ENCODE results near the gene RIN3. TPM values are rescaled to one million over a fixed set of nuclear protein-coding genes. Genes with fewer than 3 reads are reported as not detected.
"Not testable (repeated sequence)": the region's sequence is repeated elsewhere in the genome, so short reads cannot be mapped to it uniquely, and the experiment has no call there.

Gene RIN3
- total RNA-seq, 1 experiment from 2014 or later = not detected

- H3K4me2 ChIP-seq (ENCODE audit: low read depth, low read length, poor library complexity, severe bottlenecking) = no peak overlapping the region
- H2AFZ ChIP-seq (ENCODE audit: low read length) = no peak overlapping the region
- no peaks in the 10 kb centered on the region for H3K9me2 ChIP-seq (replicated peaks; ENCODE audit: insufficient read depth, low read length)
- no peaks in the 10 kb centered on the region for H3K79me2 ChIP-seq (ENCODE audit: low read length)
- H3K9me3 ChIP-seq (ENCODE audit: low read length) = no peaks in the 10 kb centered on the region
- no peaks in the 10 kb centered on the region for H3K27me3 ChIP-seq (ENCODE audit: low read length)
- H3K4me1 ChIP-seq (ENCODE audit: low read length) = no peaks in the 10 kb centered on the region
- H3K9ac ChIP-seq (ENCODE audit: low read length) = no peak overlapping the region
- no peak overlapping the region for H3K4me3 ChIP-seq (ENCODE audit: low read length)
- DNase-seq = no peak
- H3K36me3 ChIP-seq (ENCODE audit: insufficient read depth, low read length) = no peaks in the 10 kb centered on the region
- H3K27ac ChIP-seq (ENCODE audit: low read length) = no peak overlapping the region
- no peaks in the 10 kb centered on the region for H4K20me1 ChIP-seq (ENCODE audit: insufficient read depth, low read depth, low read length)
These were observed 14.1 kb downstream of the RIN3 start for GRCh38 chr14:92527721-92528120.

DNA sequence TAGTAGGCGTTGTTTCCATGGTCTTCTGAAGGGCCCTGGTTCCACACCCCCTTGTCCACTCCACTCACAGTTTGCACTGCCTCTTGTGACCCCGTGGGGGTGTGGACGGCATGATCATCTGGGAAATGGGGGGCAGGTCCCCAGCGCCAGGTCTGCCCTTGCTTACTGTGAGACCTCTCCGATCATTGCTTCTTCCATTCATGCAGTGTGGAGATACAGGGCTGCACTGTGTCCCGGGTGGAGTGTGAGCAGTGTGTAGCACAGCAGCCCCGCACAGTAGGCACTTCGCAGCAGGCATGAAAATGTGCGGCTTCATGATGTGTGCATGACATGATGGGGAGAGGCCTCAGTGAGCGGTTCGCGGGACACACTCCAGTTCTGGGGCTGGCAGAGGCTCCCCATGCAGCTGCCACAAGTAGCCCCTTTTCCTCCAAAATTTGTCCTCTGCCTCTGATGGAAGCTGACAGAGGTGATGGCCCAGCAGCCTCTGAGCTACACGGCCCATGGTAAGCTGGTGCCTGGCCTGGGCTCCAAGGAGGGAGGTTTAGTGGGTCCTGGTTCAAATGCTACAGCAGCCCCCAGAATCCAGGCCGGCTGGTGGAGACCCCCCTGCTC lies 15.0 kb downstream of the RIN3 start:
- H3K4me2 ChIP-seq (ENCODE audit: low read depth, low read length, poor library complexity, severe bottlenecking) = no peak overlapping the region
- H3K79me2 ChIP-seq (ENCODE audit: low read length) = no peaks in the 10 kb centered on the region
- H3K9ac ChIP-seq (ENCODE audit: low read length) = no peak overlapping the region
- DNase-seq = no peak
- H3K4me3 ChIP-seq (ENCODE audit: low read length) = no peak overlapping the region
- H3K27ac ChIP-seq (ENCODE audit: low read length) = no peak overlapping the region
- no peaks in the 10 kb centered on the region for H3K4me1 ChIP-seq (ENCODE audit: low read length)
- H2AFZ ChIP-seq (ENCODE audit: low read length) = no peak overlapping the region
- H4K20me1 ChIP-seq (ENCODE audit: insufficient read depth, low read depth, low read length) = no peaks in the 10 kb centered on the region
- H3K9me2 ChIP-seq (replicated peaks; ENCODE audit: insufficient read depth, low read length) = no peaks in the 10 kb centered on the region
- no peaks in the 10 kb centered on the region for H3K9me3 ChIP-seq (ENCODE audit: low read length)
- H3K36me3 ChIP-seq (ENCODE audit: insufficient read depth, low read length) = no peaks in the 10 kb centered on the region
- no peaks in the 10 kb centered on the region for H3K27me3 ChIP-seq (ENCODE audit: low read length)

DNA sequence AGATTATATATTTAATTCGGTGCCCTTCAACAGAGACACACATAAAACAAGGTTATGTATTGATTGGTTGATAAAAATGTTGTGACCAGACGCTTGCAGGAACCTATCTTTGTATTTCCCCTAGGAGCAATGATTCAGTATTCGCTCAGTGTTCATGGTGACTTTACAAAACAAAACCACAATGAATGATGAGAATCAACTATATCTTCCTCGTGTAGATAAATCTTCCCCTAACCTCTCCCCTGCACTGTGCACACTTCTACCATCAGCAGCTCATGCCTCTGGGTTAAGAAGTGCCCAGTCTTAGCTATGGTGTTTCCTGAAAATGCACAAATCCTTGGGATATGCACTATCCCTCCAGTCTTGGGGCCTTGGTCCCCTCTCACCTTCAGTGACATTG lies 16.3 kb downstream of the RIN3 start:
- H3K9me3 ChIP-seq (ENCODE audit: low read length) = no peaks in the 10 kb centered on the region
- no peaks in the 10 kb centered on the region for H3K79me2 ChIP-seq (ENCODE audit: low read length)

GRCh38 chr14:92531106-92531873 lies 17.7 kb downstream of the RIN3 start:
- no peaks in the 10 kb centered on the region for H3K36me3 ChIP-seq (ENCODE audit: insufficient read depth, low read length)
- H3K4me3 ChIP-seq (ENCODE audit: low read length) = no peak overlapping the region
- H3K9me3 ChIP-seq (ENCODE audit: low read length) = no peaks in the 10 kb centered on the region
- no peak overlapping the region for H2AFZ ChIP-seq (ENCODE audit: low read length)
- no peaks in the 10 kb centered on the region for H3K4me1 ChIP-seq (ENCODE audit: low read length)
- H3K27ac ChIP-seq (ENCODE audit: low read length) = no peak overlapping the region
- no peak overlapping the region for H3K4me2 ChIP-seq (ENCODE audit: low read depth, low read length, poor library complexity, severe bottlenecking)
- no peaks in the 10 kb centered on the region for H4K20me1 ChIP-seq (ENCODE audit: insufficient read depth, low read depth, low read length)
- H3K9ac ChIP-seq (ENCODE audit: low read length) = no peak overlapping the region
- DNase-seq = no peak
- no peaks in the 10 kb centered on the region for H3K79me2 ChIP-seq (ENCODE audit: low read length)
- H3K9me2 ChIP-seq (replicated peaks; ENCODE audit: insufficient read depth, low read length) = no peaks in the 10 kb centered on the region
- no peaks in the 10 kb centered on the region for H3K27me3 ChIP-seq (ENCODE audit: low read length)

More for the DNA sequence above, 16.3 kb downstream of the RIN3 start:
- Histone ChIP-seq H3K4me3 (ENCODE audit: low read length) (no peak overlapping the region), H3K4me2 (ENCODE audit: low read depth, low read length, poor library complexity, severe bottlenecking) (no peak overlapping the region), H2AFZ (ENCODE audit: low read length) (no peak overlapping the region), H3K27me3 (ENCODE audit: low read length) (no peaks in the 10 kb centered on the region), H3K9ac (ENCODE audit: low read length) (no peak overlapping the region), H3K4me1 (ENCODE audit: low read length) (no peaks in the 10 kb centered on the region), H4K20me1 (ENCODE audit: insufficient read depth, low read depth, low read length) (no peaks in the 10 kb centered on the region), H3K27ac (ENCODE audit: low read length) (no peak overlapping the region), H3K9me2 (replicated peaks; ENCODE audit: insufficient read depth, low read length) (no peaks in the 10 kb centered on the region), H3K36me3 (ENCODE audit: insufficient read depth, low read length) (no peaks in the 10 kb centered on the region)
- DNase-seq = no peak

- H3K27me3 ChIP-seq (ENCODE audit: low read length) = no peaks in the 10 kb centered on the region
- no peaks in the 10 kb centered on the region for H3K9me3 ChIP-seq (ENCODE audit: low read length)
- H3K36me3 ChIP-seq (ENCODE audit: insufficient read depth, low read length) = no peaks in the 10 kb centered on the region
- H3K4me2 ChIP-seq (ENCODE audit: low read depth, low read length, poor library complexity, severe bottlenecking) = no peak overlapping the region
- H3K9ac ChIP-seq (ENCODE audit: low read length) = no peak overlapping the region
- H2AFZ ChIP-seq (ENCODE audit: low read length) = no peak overlapping the region
- DNase-seq = no peak
- H3K9me2 ChIP-seq (replicated peaks; ENCODE audit: insufficient read depth, low read length) = no peaks in the 10 kb centered on the region
- no peak overlapping the region for H3K4me3 ChIP-seq (ENCODE audit: low read length)
- H3K79me2 ChIP-seq (ENCODE audit: low read length) = no peaks in the 10 kb centered on the region
- no peaks in the 10 kb centered on the region for H3K4me1 ChIP-seq (ENCODE audit: low read length)
- H4K20me1 ChIP-seq (ENCODE audit: insufficient read depth, low read depth, low read length) = no peaks in the 10 kb centered on the region
- H3K27ac ChIP-seq (ENCODE audit: low read length) = no peak overlapping the region
These were observed 19.0 kb downstream of the RIN3 start for GRCh38 chr14:92532490-92533163.

DNA sequence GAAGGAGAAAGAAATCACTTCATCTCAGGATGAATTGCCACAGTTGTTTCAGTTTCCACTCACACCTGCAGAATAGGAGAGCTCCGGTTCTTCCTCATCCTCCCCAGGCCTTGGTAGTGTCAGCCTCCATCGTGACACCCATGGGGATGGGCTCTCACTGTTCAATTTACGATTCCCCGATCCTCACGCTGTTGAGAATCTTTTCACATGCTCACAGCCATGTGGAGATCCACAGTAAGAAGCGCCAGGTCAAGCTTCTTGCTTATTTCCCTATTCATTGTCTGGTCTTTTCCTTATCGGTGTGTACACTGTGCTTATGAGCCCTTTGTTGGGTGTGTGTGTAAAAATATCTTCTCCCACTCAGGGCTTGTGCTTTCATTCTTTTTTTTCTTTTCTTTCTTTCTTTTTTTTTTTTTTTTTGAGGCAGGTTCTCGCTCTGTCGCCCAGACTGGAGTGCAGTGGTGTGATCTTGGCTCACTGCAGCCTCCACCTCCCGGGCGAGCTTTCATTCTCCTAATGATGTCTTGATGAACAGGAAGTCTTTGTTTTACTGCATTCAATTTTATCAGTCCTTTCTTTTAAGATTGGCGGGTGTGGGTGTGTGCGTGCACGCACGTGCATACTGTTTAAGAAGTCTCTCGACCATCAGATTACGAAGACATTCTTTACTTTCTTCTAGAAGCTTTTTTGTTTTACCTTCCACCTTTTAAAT lies 21.5 kb downstream of the RIN3 start:
- H3K36me3 ChIP-seq (ENCODE audit: insufficient read depth, low read length) = no peaks in the 10 kb centered on the region
- H3K4me2 ChIP-seq (ENCODE audit: low read depth, low read length, poor library complexity, severe bottlenecking) = no peak overlapping the region
- H3K27ac ChIP-seq (ENCODE audit: low read length) = no peak overlapping the region
- H3K9me2 ChIP-seq (replicated peaks; ENCODE audit: insufficient read depth, low read length) = no peaks in the 10 kb centered on the region
- no peaks in the 10 kb centered on the region for H3K4me1 ChIP-seq (ENCODE audit: low read length)
- no peaks in the 10 kb centered on the region for H4K20me1 ChIP-seq (ENCODE audit: insufficient read depth, low read depth, low read length)
- no peak for DNase-seq
- no peaks in the 10 kb centered on the region for H3K9me3 ChIP-seq (ENCODE audit: low read length)
- H2AFZ ChIP-seq (ENCODE audit: low read length) = no peak overlapping the region
- no peak overlapping the region for H3K4me3 ChIP-seq (ENCODE audit: low read length)
- no peak overlapping the region for H3K9ac ChIP-seq (ENCODE audit: low read length)
- H3K79me2 ChIP-seq (ENCODE audit: low read length) = no peaks in the 10 kb centered on the region
- H3K27me3 ChIP-seq (ENCODE audit: low read length) = no peaks in the 10 kb centered on the region

GRCh38 chr14:92536231-92536630 lies 22.6 kb downstream of the RIN3 start:
- H3K4me1 ChIP-seq (ENCODE audit: low read length); H2AFZ ChIP-seq (ENCODE audit: low read length); H3K27me3 ChIP-seq (ENCODE audit: low read length); H4K20me1 ChIP-seq (ENCODE audit: insufficient read depth, low read depth, low read length); H3K4me3 ChIP-seq (ENCODE audit: low read length); DNase-seq; H3K9me2 ChIP-seq (replicated peaks; ENCODE audit: insufficient read depth, low read length); H3K27ac ChIP-seq (ENCODE audit: low read length); H3K9me3 ChIP-seq (ENCODE audit: low read length); H3K9ac ChIP-seq (ENCODE audit: low read length); H3K4me2 ChIP-seq (ENCODE audit: low read depth, low read length, poor library complexity, severe bottlenecking); H3K79me2 ChIP-seq (ENCODE audit: low read length); H3K36me3 ChIP-seq (ENCODE audit: insufficient read depth, low read length): not testable (repeated sequence)

DNA sequence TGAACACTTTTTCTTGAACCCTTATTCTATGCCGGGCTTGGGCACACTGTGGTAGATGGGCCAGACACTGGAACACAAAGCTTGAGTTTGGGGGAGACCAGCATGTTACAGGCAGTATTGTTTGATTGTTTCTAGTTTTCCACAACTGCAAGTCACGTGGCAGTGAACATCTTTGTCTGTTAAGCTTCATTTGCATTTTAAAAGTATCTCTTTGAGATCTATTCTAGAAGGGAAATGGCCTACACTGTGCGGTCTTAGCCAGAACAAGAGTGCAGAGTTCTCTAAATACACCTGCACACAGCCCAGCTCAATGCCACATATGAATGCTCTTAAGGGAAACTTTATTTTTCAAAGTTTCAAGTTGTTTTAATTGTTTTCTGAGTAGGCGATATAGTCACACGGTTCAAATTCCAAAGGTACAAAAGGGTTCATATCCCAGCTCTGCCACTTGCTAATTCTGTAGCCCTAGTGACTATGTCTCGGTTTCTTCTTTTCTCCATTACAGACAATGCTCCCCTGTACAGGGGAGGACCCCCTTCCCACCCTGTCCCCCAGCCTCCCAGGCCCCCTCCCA lies 24.9 kb downstream of the RIN3 start:
- Histone ChIP-seq H2AFZ (ENCODE audit: low read length) (no peak overlapping the region), H3K4me1 (ENCODE audit: low read length) (no peaks in the 10 kb centered on the region), H3K9me2 (replicated peaks; ENCODE audit: insufficient read depth, low read length) (no peaks in the 10 kb centered on the region), H3K27me3 (ENCODE audit: low read length) (no peaks in the 10 kb centered on the region), H3K79me2 (ENCODE audit: low read length) (no peaks in the 10 kb centered on the region), H3K9ac (ENCODE audit: low read length) (no peak overlapping the region), H3K4me3 (ENCODE audit: low read length) (no peak overlapping the region), H4K20me1 (ENCODE audit: insufficient read depth, low read depth, low read length) (no peaks in the 10 kb centered on the region), H3K36me3 (ENCODE audit: insufficient read depth, low read length) (no peaks in the 10 kb centered on the region), H3K4me2 (ENCODE audit: low read depth, low read length, poor library complexity, severe bottlenecking) (no peak overlapping the region), H3K9me3 (ENCODE audit: low read length) (no peaks in the 10 kb centered on the region), H3K27ac (ENCODE audit: low read length) (no peak overlapping the region)
- no peak for DNase-seq
